ENCODE data around the gene GJA9. TPM values are rescaled to one million over a fixed set of nuclear protein-coding genes. Genes with fewer than 3 reads are reported as not detected.

The GJA9 gene
- total and polyA plus RNA-seq, 2 of the 4 experiments (the other 2 are of a cell fraction): not detected

- H3K18ac ChIP-seq (ENCODE audit: low read depth, low read length): no peak overlapping the region
- H2BK15ac ChIP-seq (ENCODE audit: low read depth, low read length): no peak overlapping the region
- H3K27me3 ChIP-seq (ENCODE audit: control insufficient read depth, insufficient read depth, low read length): no peaks in the 10 kb centered on the region
- H3K4ac ChIP-seq (ENCODE audit: low read depth, low read length): no peak overlapping the region
- ChIA-PET CTCF (no interaction called here), POLR2A (ENCODE audit: unreplicated experiment) (no interaction called here)
- intact Hi-C loops (cut with micrococcal nuclease): no loop called here
- ATAC-seq (ENCODE audit: low read depth): no peak
- H3K56ac ChIP-seq (ENCODE audit: extremely low read depth, insufficient read depth, low read length): no peak overlapping the region
- peaks cover 4 to 6% of the 10 kb centered on the region in 2 experiments; a peak in 2 of 4 replicates for H3K79me1 ChIP-seq (ENCODE audit: low read depth in 1 of 2, low read length in 2 of 2)
- H3K23ac ChIP-seq (ENCODE audit: low read depth, low read length): no peak overlapping the region
- H3K4me3 ChIP-seq (ENCODE audit: insufficient read depth, low read depth, low read length): no peak overlapping the region
- H3K9me3 ChIP-seq (ENCODE audit: control insufficient read depth, insufficient read depth, low read length): no peaks in the 10 kb centered on the region
- no peak overlapping the region for H4K5ac ChIP-seq (ENCODE audit: low read depth, low read length)
- peaks cover 2% of the 10 kb centered on the region; the same call in 1 of the 2 replicates for H3K4me1 ChIP-seq (ENCODE audit: control insufficient read depth, insufficient read depth, low read length)
- BruUV-seq (replicated peaks): no TSS peak
- no peak overlapping the region for H4K91ac ChIP-seq (ENCODE audit: insufficient read depth, low read depth, low read length)
- in situ Hi-C loops (cut with MboI; ENCODE audit: low sequenced_read_pairs): no loop called here
- no peak for DNase-seq
- no peak overlapping the region for H3K4me2 ChIP-seq (ENCODE audit: low read depth, low read length)
- H2AK5ac ChIP-seq (ENCODE audit: low read depth, low read length): no peak overlapping the region
- WGBS, 2 experiments (ENCODE audit: extremely low coverage in 2 of 2, insufficient read length in 1 of 2): 93% methylated on average over 7 of the region's 9 CpGs; no CpG with 5 or more reads in 1 of the 2 experiments
- dilution Hi-C loops (cut with HindIII; ENCODE audit: low sequenced_read_pairs, unreplicated experiment): no loop called here
- H3K36me3 ChIP-seq (ENCODE audit: control insufficient read depth, insufficient read depth, low read length): peaks cover 23% of the 10 kb centered on the region
- H4K8ac ChIP-seq (ENCODE audit: low read depth in 2 of 2, low read length in 2 of 2): no peak overlapping the region
- no peak overlapping the region for H3K14ac ChIP-seq (replicated peaks; ENCODE audit: low read depth, low read length)
- no peak overlapping the region for H3K27ac ChIP-seq (ENCODE audit: insufficient read depth, low read length)
- no peak overlapping the region for H2BK5ac ChIP-seq (ENCODE audit: low read depth, low read length, poor library complexity, severe bottlenecking)
- no peak overlapping the region for H3K9ac ChIP-seq (ENCODE audit: low read depth, low read length)
- no peak overlapping the region for H2AFZ ChIP-seq (replicated peaks; ENCODE audit: low read length, poor library complexity)
- no peaks in the 10 kb centered on the region; the same call in 1 of the 2 replicates for H4K20me1 ChIP-seq (ENCODE audit: insufficient read depth, low read length)
- no peak for TF ChIP-seq NFE2L2 (IDR thresholded peaks at IDR 0.05; ENCODE audit: low read depth, low read length)
- TF ChIP-seq USF2 (IDR thresholded peaks at IDR 0.05; ENCODE audit: low read depth, low read length): no peak
- TF ChIP-seq RFX5 (IDR thresholded peaks at IDR 0.05; ENCODE audit: low read depth, low read length): no peak
- TF ChIP-seq MXI1 (IDR thresholded peaks at IDR 0.05; ENCODE audit: borderline replicate concordance, low read depth, low read length): no peak
- no peak for TF ChIP-seq CTCF (conservative IDR thresholded peaks at IDR 0.05; ENCODE audit: low read depth, low read length)
- TF ChIP-seq SMC3 (IDR thresholded peaks at IDR 0.05; ENCODE audit: low read depth, low read length): no peak
- TF ChIP-seq FOS (IDR thresholded peaks at IDR 0.05; ENCODE audit: low read depth, low read length): no peak
- no peak for TF ChIP-seq CEBPB (IDR thresholded peaks at IDR 0.05; ENCODE audit: low read depth, low read length)
- TF ChIP-seq RCOR1 (IDR thresholded peaks at IDR 0.05; ENCODE audit: insufficient replicate concordance, low read length): no peak
- no peak for TF ChIP-seq RAD21 (IDR thresholded peaks at IDR 0.05; ENCODE audit: low read length)
- no peak for TF ChIP-seq BHLHE40 (IDR thresholded peaks at IDR 0.05; ENCODE audit: low read depth, low read length)
- TF ChIP-seq CHD1 (IDR thresholded peaks at IDR 0.05; ENCODE audit: low read depth, low read length): no peak
- no peak for TF ChIP-seq POLR2A (IDR thresholded peaks at IDR 0.05; ENCODE audit: low read depth, low read length)
- TF ChIP-seq ELK1 (IDR thresholded peaks at IDR 0.05; ENCODE audit: borderline replicate concordance, low read depth, low read length): no peak
- H3K9me1 ChIP-seq (ENCODE audit: insufficient read depth, low read length): no peaks in the 10 kb centered on the region
- peak overlapping the region; percentile 63 for H2AK9ac ChIP-seq (replicated peaks; ENCODE audit: low read depth, low read length, poor library complexity)
- no peak overlapping the region for H2BK120ac ChIP-seq (ENCODE audit: low read depth, low read length)
- H2BK20ac ChIP-seq (ENCODE audit: low read depth, low read length): no peak overlapping the region
These were observed 42.0 kb downstream of the GJA9 start for GRCh38 chr1:38839363-38839762.
